IMR-90 (cell line): ENCODE measurements around the gene BLNK. TPM values are rescaled to one million over a fixed set of nuclear protein-coding genes. Genes with fewer than 3 reads are reported as not detected.

ENCODE experiments used
- ATAC-seq: fragments of 200-7000 bp; cut with Tn5 transposase; 2 replicates; pipeline ENCODE4 v1.9.1; 2020; ENCODE audit warnings: low read depth, mild to moderate bottlenecking, moderate library complexity
- BruUV-seq: library from RNA; stranded (reverse); fragments of 400-500 nt; replicated peaks from 2 replicates; lab custom pipeline; 2021; lab: Mats Ljungman, UMichigan
- CTCF ChIA-PET: fragments of 300-600 bp; formaldehyde crosslinking; extraction: SDS; loops from one replicate; lab custom pipeline; 2021; ENCODE audit warnings: antibody characterized with exemption; lab: Yijun Ruan, JAX
- POLR2A ChIA-PET: fragments of 300-600 bp; sonication (Branson Sonifier 250); formaldehyde crosslinking; loops from one replicate; lab custom pipeline; 2022; ENCODE audit warnings: antibody characterized with exemption; ENCODE audit not compliant: unreplicated experiment; lab: Charles Lee
- DNase-seq: peaks from one replicate; pipeline ENCODE4 v3.0.0; 2013
- H2AFZ ChIP-seq: replicated peaks from 2 replicates; pipeline ENCODE3; 2013; ENCODE audit warnings: low read length, mild to moderate bottlenecking; ENCODE audit not compliant: poor library complexity
- H2AK5ac ChIP-seq: 2 replicates; pipeline ENCODE4 v1.6.1; 2013; ENCODE audit warnings: low read depth, low read length, inconsistent platforms
- H2AK9ac ChIP-seq: replicated peaks from 2 replicates; pipeline ENCODE3; 2013; ENCODE audit warnings: mild to moderate bottlenecking, low read depth, low read length, moderate library complexity; ENCODE audit not compliant: poor library complexity
- H2BK120ac ChIP-seq: 2 replicates; pipeline ENCODE4 v1.6.1; 2013; ENCODE audit warnings: low read depth, low read length, inconsistent platforms
- H2BK15ac ChIP-seq: 3 replicates; pipeline ENCODE4 v1.6.1; 2013; ENCODE audit warnings: low read depth, low read length, inconsistent platforms
- H2BK20ac ChIP-seq: 2 replicates; pipeline ENCODE4 v1.6.1; 2013; ENCODE audit warnings: low read depth, mild to moderate bottlenecking, inconsistent platforms, low read length, moderate library complexity
- H2BK5ac ChIP-seq: 2 replicates; pipeline ENCODE4 v1.6.1; 2013; ENCODE audit warnings: mild to moderate bottlenecking, low read depth, low read length, inconsistent platforms; ENCODE audit not compliant: poor library complexity, severe bottlenecking
- H3K14ac ChIP-seq: replicated peaks from 2 replicates; pipeline ENCODE4 v1.6.1; 2013; ENCODE audit warnings: low read depth, low read length, inconsistent platforms
- H3K18ac ChIP-seq: 2 replicates; pipeline ENCODE4 v1.6.1; 2013; ENCODE audit warnings: low read depth, low read length, control low read depth
- H3K23ac ChIP-seq: 2 replicates; pipeline ENCODE4 v1.6.1; 2013; ENCODE audit warnings: low read depth, low read length, inconsistent platforms
- H3K27ac ChIP-seq: 2 replicates; pipeline ENCODE4 v1.5.1; 2013; ENCODE audit warnings: mild to moderate bottlenecking, control low read depth, low read length; ENCODE audit not compliant: insufficient read depth
- H3K27me3 ChIP-seq: 2 replicates; pipeline ENCODE4 v1.6.1; 2013; ENCODE audit warnings: low read length; ENCODE audit not compliant: control insufficient read depth, insufficient read depth
- H3K36me3 ChIP-seq: 2 replicates; pipeline ENCODE4 v1.6.1; 2013; ENCODE audit warnings: low read length, mixed read lengths; ENCODE audit not compliant: control insufficient read depth, insufficient read depth
- H3K4ac ChIP-seq: 2 replicates; pipeline ENCODE4 v1.6.1; 2013; ENCODE audit warnings: low read depth, low read length, inconsistent platforms
- H3K4me1 ChIP-seq: 2 replicates; pipeline ENCODE4 v1.6.1; 2013; ENCODE audit warnings: low read length, mixed read lengths; ENCODE audit not compliant: control insufficient read depth, insufficient read depth
- H3K4me2 ChIP-seq: 2 replicates; pipeline ENCODE4 v1.6.1; 2013; ENCODE audit warnings: low read depth, mild to moderate bottlenecking, control low read depth, low read length, moderate library complexity
- H3K4me3 ChIP-seq: 2 replicates; pipeline ENCODE4 v1.5.1; 2013; ENCODE audit warnings: low read depth, mild to moderate bottlenecking, control low read depth, low read length, moderate library complexity; ENCODE audit not compliant: insufficient read depth
- H3K56ac ChIP-seq: 2 replicates; pipeline ENCODE4 v1.6.1; 2013; ENCODE audit warnings: low read length, inconsistent platforms; ENCODE audit not compliant: insufficient read depth; ENCODE audit errors: extremely low read depth
- H3K79me1 ChIP-seq, 2 experiments: 2 replicates each; pipeline ENCODE4 v1.6.1; 2013; ENCODE audit warnings: low read length in 2 of 2, inconsistent platforms in 1 of 2, low read depth in 1 of 2
- H3K9ac ChIP-seq: 2 replicates; pipeline ENCODE4 v1.6.1; 2013; ENCODE audit warnings: low read depth, low read length, control low read depth
- H3K9me1 ChIP-seq: 2 replicates; pipeline ENCODE4 v1.6.1; 2013; ENCODE audit warnings: low read length, inconsistent platforms; ENCODE audit not compliant: insufficient read depth
- H3K9me3 ChIP-seq: 2 replicates; pipeline ENCODE4 v1.6.1; 2013; ENCODE audit warnings: low read length; ENCODE audit not compliant: control insufficient read depth, insufficient read depth
- H4K20me1 ChIP-seq: 2 replicates; pipeline ENCODE4 v1.6.1; 2013; ENCODE audit warnings: low read length, inconsistent platforms; ENCODE audit not compliant: insufficient read depth
- H4K5ac ChIP-seq: 2 replicates; pipeline ENCODE4 v1.6.1; 2013; ENCODE audit warnings: mild to moderate bottlenecking, low read depth, low read length, control low read depth
- H4K8ac ChIP-seq, 2 experiments: 2 replicates each; pipeline ENCODE4 v1.6.1; 2013; ENCODE audit warnings: low read depth in 2 of 2, low read length in 2 of 2, control low read depth in 1 of 2, inconsistent platforms in 1 of 2
- H4K91ac ChIP-seq: 2 replicates; pipeline ENCODE4 v1.6.1; 2013; ENCODE audit warnings: low read depth, low read length, inconsistent platforms; ENCODE audit not compliant: insufficient read depth
- BHLHE40 ChIP-seq: fragments of 150-350 bp; IDR thresholded peaks from 2 replicates; pipeline ENCODE4 v1.6.1; 2016; ENCODE audit warnings: mild to moderate bottlenecking, low read depth, low read length
- CEBPB ChIP-seq: IDR thresholded peaks from 2 replicates; pipeline ENCODE4 v1.6.1; 2012; ENCODE audit warnings: low read depth, low read length, improper control_type of control experiment
- FOS ChIP-seq: fragments of 150-350 bp; IDR thresholded peaks from 2 replicates; pipeline ENCODE4 v1.6.1; 2016; ENCODE audit warnings: low read depth, low read length
- MAFK ChIP-seq: IDR thresholded peaks from 2 replicates; pipeline ENCODE4 v1.6.1; 2012; ENCODE audit warnings: low read depth, low read length, improper control_type of control experiment
- MAZ ChIP-seq: IDR thresholded peaks from 2 replicates; pipeline ENCODE4 v1.6.1; 2012; ENCODE audit warnings: low read depth, mild to moderate bottlenecking, low read length, improper control_type of control experiment, moderate library complexity, borderline replicate concordance
- MXI1 ChIP-seq: IDR thresholded peaks from 2 replicates; pipeline ENCODE4 v1.6.1; 2012; ENCODE audit warnings: low read depth, mild to moderate bottlenecking, low read length, moderate library complexity, borderline replicate concordance
- NFE2L2 ChIP-seq: fragments of 150-350 bp; IDR thresholded peaks from 2 replicates; pipeline ENCODE4 v1.6.1; 2016; ENCODE audit warnings: low read depth, mild to moderate bottlenecking, low read length
- POLR2A ChIP-seq: IDR thresholded peaks from 2 replicates; pipeline ENCODE4 v1.6.1; 2012; ENCODE audit warnings: mild to moderate bottlenecking, low read depth, low read length
- RCOR1 ChIP-seq: IDR thresholded peaks from 2 replicates; pipeline ENCODE4 v1.6.1; 2012; ENCODE audit warnings: mild to moderate bottlenecking, low read length, improper control_type of control experiment; ENCODE audit not compliant: insufficient replicate concordance
- RFX5 ChIP-seq: IDR thresholded peaks from 2 replicates; pipeline ENCODE4 v1.8.0; 2012; ENCODE audit warnings: low read depth, mild to moderate bottlenecking, low read length, moderate library complexity
- SMC3 ChIP-seq: fragments of 150-350 bp; IDR thresholded peaks from 2 replicates; pipeline ENCODE4 v1.6.1; 2016; ENCODE audit warnings: low read depth, mild to moderate bottlenecking, antibody characterized with exemption, low read length, moderate library complexity
- WGBS, 2 experiments: methylation state at CpG; one replicate each; pipeline versions ENCODE4 v1.1.5 to v1.1.7; 2013; ENCODE audit warnings: missing lambda C conversion rate in 2 of 2; ENCODE audit not compliant: insufficient read length in 1 of 2; ENCODE audit errors: extremely low coverage in 2 of 2; 5-methylcytosine and 5-hydroxymethylcytosine counted together
- dilution Hi-C: fragments of 300-500 bp; cut with HindIII; formaldehyde crosslinking; loops from one replicate; pipeline ENCODE4 v1.14.3; 2018; ENCODE audit warnings: low sequenced_read_pairs; ENCODE audit not compliant: unreplicated experiment
- in situ Hi-C: fragments of 300-500 bp; cut with MboI; formaldehyde crosslinking; loops from 3 replicates; pipeline ENCODE4 v1.14.3; 2019; ENCODE audit warnings: low sequenced_read_pairs, inconsistent platforms, mixed read lengths
- intact Hi-C: fragments of 100-400 bp; cut with micrococcal nuclease; formaldehyde crosslinking; loops from 2 replicates; pipeline ENCODE4 v1.10.0; 2022
- polyA plus RNA-seq, 3 experiments: library from polyadenylated mRNA; depleted of rRNA; stranded (reverse); fragments of >200 nt; gene quantifications; 2 replicates each; pipeline ENCODE4 v1.2.3, GENCODE V29; 2012; ENCODE audit warnings: low replicate concordance in 1 of 3
- total RNA-seq: library from RNA; depleted of rRNA; stranded (reverse); fragments of >200 nt; gene quantifications from 2 replicates; pipeline ENCODE4 v1.2.3, GENCODE V29; 2012
- TF ChIP-seq, protein P1 (sequence below): fragments of 150-350 bp; IDR thresholded peaks from 2 replicates; pipeline ENCODE4 v1.6.1; 2017; ENCODE audit warnings: mild to moderate bottlenecking, antibody characterized with exemption, low read length, low read depth

Gene BLNK
- total and polyA plus RNA-seq, 2 of the 4 experiments (the other 2 are of a cell fraction) = not detected

- H3K9me3 ChIP-seq = no peaks in the 10 kb centered on the region
- no peak overlapping the region for H3K14ac ChIP-seq
- in situ Hi-C loops (no loop called here), intact Hi-C loops (no loop called here), dilution Hi-C loops (no loop called here)
- no TSS peak for BruUV-seq
- no peak overlapping the region for H3K18ac ChIP-seq
- no peaks in the 10 kb centered on the region for H4K20me1 ChIP-seq
- no peak overlapping the region for H2BK5ac ChIP-seq
- no peak overlapping the region for H2AFZ ChIP-seq
- ATAC-seq = no peak
- no peak overlapping the region for H3K4me3 ChIP-seq
- no peak overlapping the region for H2BK120ac ChIP-seq
- H3K9ac ChIP-seq = no peak overlapping the region
- H3K27ac ChIP-seq = no peak overlapping the region
- H2AK5ac ChIP-seq = no peak overlapping the region
- no peak overlapping the region for H4K8ac ChIP-seq
- no peak overlapping the region for H2AK9ac ChIP-seq
- no CpG with 5 or more reads among the region's 6 CpGs for WGBS, 2 experiments
- no peak overlapping the region for H4K91ac ChIP-seq
- no peaks in the 10 kb centered on the region for H3K79me1 ChIP-seq
- no peaks in the 10 kb centered on the region for H3K27me3 ChIP-seq
- no peaks in the 10 kb centered on the region for H3K4me1 ChIP-seq
- no peak overlapping the region for H3K4me2 ChIP-seq
- H3K56ac ChIP-seq = no peak overlapping the region
- no peaks in the 10 kb centered on the region for H3K36me3 ChIP-seq
- no peak for TF ChIP-seq CEBPB
- no peak for TF ChIP-seq MXI1
- TF ChIP-seq FOS = no peak
- no peak for TF ChIP-seq POLR2A
- TF ChIP-seq BHLHE40 = no peak
- no peak for TF ChIP-seq SMC3
- no peak for TF ChIP-seq MAZ
- no peak for TF ChIP-seq RCOR1
- TF ChIP-seq NFE2L2 = no peak
- TF ChIP-seq RFX5 = no peak
- TF ChIP-seq, protein P1, sequence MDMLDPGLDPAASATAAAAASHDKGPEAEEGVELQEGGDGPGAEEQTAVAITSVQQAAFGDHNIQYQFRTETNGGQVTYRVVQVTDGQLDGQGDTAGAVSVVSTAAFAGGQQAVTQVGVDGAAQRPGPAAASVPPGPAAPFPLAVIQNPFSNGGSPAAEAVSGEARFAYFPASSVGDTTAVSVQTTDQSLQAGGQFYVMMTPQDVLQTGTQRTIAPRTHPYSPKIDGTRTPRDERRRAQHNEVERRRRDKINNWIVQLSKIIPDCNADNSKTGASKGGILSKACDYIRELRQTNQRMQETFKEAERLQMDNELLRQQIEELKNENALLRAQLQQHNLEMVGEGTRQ = no peak
- no peak for TF ChIP-seq MAFK
- no peak overlapping the region for H2BK20ac ChIP-seq
- DNase-seq = no peak
- no peak overlapping the region for H3K4ac ChIP-seq
- H2BK15ac ChIP-seq = no peak overlapping the region
- H3K23ac ChIP-seq = no peak overlapping the region
- H3K9me1 ChIP-seq = no peaks in the 10 kb centered on the region
- ChIA-PET CTCF (no interaction called here), POLR2A (no interaction called here)
- H4K5ac ChIP-seq = no peak overlapping the region
Measured at GRCh38 chr10:96276426-96276825, 5.1 kb upstream of the BLNK start.
